SK-N-SH (cell line): Measurements from ENCODE around the gene EVI2B.

Experiments used
- CHD2 ChIP-seq: fragments of 150-350 bp; IDR thresholded peaks from 2 replicates; pipeline ENCODE4 v1.6.1; 2018; ENCODE audit warnings: low read length; ENCODE audit not compliant: partially characterized antibody
- EZH2phosphoT487 ChIP-seq: fragments of 200-600 bp; sonication (generic); IDR thresholded peaks from 2 replicates; pipeline ENCODE4 v1.6.1; 2017; ENCODE audit warnings: low read depth, mixed run types, mild to moderate bottlenecking, antibody characterized with exemption, moderate library complexity, borderline replicate concordance
- GABPA ChIP-seq: IDR thresholded peaks from 2 replicates; pipeline ENCODE4 v1.4.0; 2012; ENCODE audit warnings: low read depth, mild to moderate bottlenecking
- MAX ChIP-seq: IDR thresholded peaks from 2 replicates; pipeline ENCODE4 v1.4.0; 2012; ENCODE audit warnings: low read depth
- MXI1 ChIP-seq: IDR thresholded peaks from 2 replicates; pipeline ENCODE4 v1.6.1; 2012; ENCODE audit warnings: mild to moderate bottlenecking, low read depth, low read length, improper control_type of control experiment
- POLR2AphosphoS5 ChIP-seq: IDR thresholded peaks from 2 replicates; pipeline ENCODE4 v1.6.1; 2012; ENCODE audit warnings: low read depth, low read length
- RAD21 ChIP-seq: IDR thresholded peaks from 2 replicates; pipeline ENCODE4 v1.6.1; 2012; ENCODE audit warnings: mild to moderate bottlenecking, low read length
- RFX5 ChIP-seq: IDR thresholded peaks from 2 replicates; pipeline ENCODE4 v1.6.1; 2012; ENCODE audit warnings: mild to moderate bottlenecking, improper control_type of control experiment, low read length
- RXRA ChIP-seq: IDR thresholded peaks from 2 replicates; pipeline ENCODE4 v1.4.0; 2012; ENCODE audit warnings: low read depth, mild to moderate bottlenecking, borderline replicate concordance
- TAF1 ChIP-seq: IDR thresholded peaks from 2 replicates; pipeline ENCODE4 v1.6.1; 2012; ENCODE audit warnings: low read depth, mild to moderate bottlenecking, low read length, moderate library complexity, borderline replicate concordance
- USF2 ChIP-seq: fragments of 150-350 bp; IDR thresholded peaks from 2 replicates; pipeline ENCODE4 v1.6.1; 2017; ENCODE audit warnings: antibody characterized with exemption, low read length, low read depth, borderline replicate concordance
- TF ChIP-seq, protein P1 (sequence below): IDR thresholded peaks from 2 replicates; pipeline ENCODE4 v1.6.1; 2012; ENCODE audit warnings: mild to moderate bottlenecking, low read depth, low read length, moderate library complexity
- TF ChIP-seq, protein P2 (sequence below): fragments of 200-600 bp; sonication (generic); IDR thresholded peaks from 2 replicates; pipeline ENCODE4 v1.6.1; 2017; ENCODE audit warnings: antibody characterized with exemption, mild to moderate bottlenecking, moderate library complexity
- TF ChIP-seq, protein P3 (sequence below): fragments of 150-350 bp; IDR thresholded peaks from 2 replicates; pipeline ENCODE4 v1.6.1; 2016; ENCODE audit warnings: mild to moderate bottlenecking, low read depth, low read length

- TF ChIP-seq MAX: no peak
- TF ChIP-seq, protein P1, sequence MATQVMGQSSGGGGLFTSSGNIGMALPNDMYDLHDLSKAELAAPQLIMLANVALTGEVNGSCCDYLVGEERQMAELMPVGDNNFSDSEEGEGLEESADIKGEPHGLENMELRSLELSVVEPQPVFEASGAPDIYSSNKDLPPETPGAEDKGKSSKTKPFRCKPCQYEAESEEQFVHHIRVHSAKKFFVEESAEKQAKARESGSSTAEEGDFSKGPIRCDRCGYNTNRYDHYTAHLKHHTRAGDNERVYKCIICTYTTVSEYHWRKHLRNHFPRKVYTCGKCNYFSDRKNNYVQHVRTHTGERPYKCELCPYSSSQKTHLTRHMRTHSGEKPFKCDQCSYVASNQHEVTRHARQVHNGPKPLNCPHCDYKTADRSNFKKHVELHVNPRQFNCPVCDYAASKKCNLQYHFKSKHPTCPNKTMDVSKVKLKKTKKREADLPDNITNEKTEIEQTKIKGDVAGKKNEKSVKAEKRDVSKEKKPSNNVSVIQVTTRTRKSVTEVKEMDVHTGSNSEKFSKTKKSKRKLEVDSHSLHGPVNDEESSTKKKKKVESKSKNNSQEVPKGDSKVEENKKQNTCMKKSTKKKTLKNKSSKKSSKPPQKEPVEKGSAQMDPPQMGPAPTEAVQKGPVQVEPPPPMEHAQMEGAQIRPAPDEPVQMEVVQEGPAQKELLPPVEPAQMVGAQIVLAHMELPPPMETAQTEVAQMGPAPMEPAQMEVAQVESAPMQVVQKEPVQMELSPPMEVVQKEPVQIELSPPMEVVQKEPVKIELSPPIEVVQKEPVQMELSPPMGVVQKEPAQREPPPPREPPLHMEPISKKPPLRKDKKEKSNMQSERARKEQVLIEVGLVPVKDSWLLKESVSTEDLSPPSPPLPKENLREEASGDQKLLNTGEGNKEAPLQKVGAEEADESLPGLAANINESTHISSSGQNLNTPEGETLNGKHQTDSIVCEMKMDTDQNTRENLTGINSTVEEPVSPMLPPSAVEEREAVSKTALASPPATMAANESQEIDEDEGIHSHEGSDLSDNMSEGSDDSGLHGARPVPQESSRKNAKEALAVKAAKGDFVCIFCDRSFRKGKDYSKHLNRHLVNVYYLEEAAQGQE: no peak
- TF ChIP-seq, protein P2, sequence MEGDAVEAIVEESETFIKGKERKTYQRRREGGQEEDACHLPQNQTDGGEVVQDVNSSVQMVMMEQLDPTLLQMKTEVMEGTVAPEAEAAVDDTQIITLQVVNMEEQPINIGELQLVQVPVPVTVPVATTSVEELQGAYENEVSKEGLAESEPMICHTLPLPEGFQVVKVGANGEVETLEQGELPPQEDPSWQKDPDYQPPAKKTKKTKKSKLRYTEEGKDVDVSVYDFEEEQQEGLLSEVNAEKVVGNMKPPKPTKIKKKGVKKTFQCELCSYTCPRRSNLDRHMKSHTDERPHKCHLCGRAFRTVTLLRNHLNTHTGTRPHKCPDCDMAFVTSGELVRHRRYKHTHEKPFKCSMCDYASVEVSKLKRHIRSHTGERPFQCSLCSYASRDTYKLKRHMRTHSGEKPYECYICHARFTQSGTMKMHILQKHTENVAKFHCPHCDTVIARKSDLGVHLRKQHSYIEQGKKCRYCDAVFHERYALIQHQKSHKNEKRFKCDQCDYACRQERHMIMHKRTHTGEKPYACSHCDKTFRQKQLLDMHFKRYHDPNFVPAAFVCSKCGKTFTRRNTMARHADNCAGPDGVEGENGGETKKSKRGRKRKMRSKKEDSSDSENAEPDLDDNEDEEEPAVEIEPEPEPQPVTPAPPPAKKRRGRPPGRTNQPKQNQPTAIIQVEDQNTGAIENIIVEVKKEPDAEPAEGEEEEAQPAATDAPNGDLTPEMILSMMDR: no peak
- no peak for TF ChIP-seq RXRA
- TF ChIP-seq GABPA: no peak
- no peak for TF ChIP-seq TAF1
- no peak for TF ChIP-seq RAD21
- TF ChIP-seq MXI1: no peak
- no peak for TF ChIP-seq POLR2AphosphoS5
- TF ChIP-seq, protein P3, sequence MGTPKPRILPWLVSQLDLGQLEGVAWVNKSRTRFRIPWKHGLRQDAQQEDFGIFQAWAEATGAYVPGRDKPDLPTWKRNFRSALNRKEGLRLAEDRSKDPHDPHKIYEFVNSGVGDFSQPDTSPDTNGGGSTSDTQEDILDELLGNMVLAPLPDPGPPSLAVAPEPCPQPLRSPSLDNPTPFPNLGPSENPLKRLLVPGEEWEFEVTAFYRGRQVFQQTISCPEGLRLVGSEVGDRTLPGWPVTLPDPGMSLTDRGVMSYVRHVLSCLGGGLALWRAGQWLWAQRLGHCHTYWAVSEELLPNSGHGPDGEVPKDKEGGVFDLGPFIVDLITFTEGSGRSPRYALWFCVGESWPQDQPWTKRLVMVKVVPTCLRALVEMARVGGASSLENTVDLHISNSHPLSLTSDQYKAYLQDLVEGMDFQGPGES: no peak
- no peak for TF ChIP-seq CHD2
- TF ChIP-seq USF2: no peak
- TF ChIP-seq RFX5: no peak
- no peak for TF ChIP-seq EZH2phosphoT487
These were observed 35.6 kb upstream of the EVI2B start for GRCh38 chr17:31349454-31349853.
